GM10847 (cell line): ENCODE results near the gene TSPEAR.
"Not testable (repeated sequence)": the region's sequence is repeated elsewhere in the genome, so short reads cannot be mapped to it uniquely, and the experiment has no call there.

Source experiments
- POLR2A ChIP-seq: IDR thresholded peaks from 2 replicates; pipeline ENCODE4 v1.6.1; 2011; ENCODE audit not compliant: insufficient read length; ENCODE audit errors: extremely low read depth

The TSPEAR gene

GRCh38 chr21:44646366-44647221, 64.8 kb downstream of the TSPEAR start, which contains the start of gene KRTAP10-11:
Gene KRTAP10-11, plus strand, starts transcription at chr21:44646414. Its CDS starts 45 bp downstream, at chr21:44646459.
- not testable (repeated sequence) for TF ChIP-seq POLR2A

GRCh38 chr21:44644878-44645277, 66.5 kb downstream of the TSPEAR start:
- no peak for TF ChIP-seq POLR2A

- no peak for TF ChIP-seq POLR2A
Observed at GRCh38 chr21:44643741-44644310, 67.5 kb downstream of the TSPEAR start.

GRCh38 chr21:44640761-44641160, 70.6 kb downstream of the TSPEAR start:
- no peak for TF ChIP-seq POLR2A

GRCh38 chr21:44639331-44639655, 72.1 kb downstream of the TSPEAR start:
- TF ChIP-seq POLR2A = no peak

- TF ChIP-seq POLR2A = no peak
Observed at GRCh38 chr21:44637018-44637850, 74.1 kb downstream of the TSPEAR start, which contains the start of gene KRTAP10-10. Gene KRTAP10-10, plus strand, starts transcription at chr21:44637356. Its CDS starts 62 bp downstream, at chr21:44637418.

GRCh38 chr21:44636209-44637017, 75.0 kb downstream of the TSPEAR start:
- no peak for TF ChIP-seq POLR2A

- TF ChIP-seq POLR2A = no peak
Observed at GRCh38 chr21:44632067-44632466, 79.3 kb downstream of the TSPEAR start.

GRCh38 chr21:44630440-44630839, 80.9 kb downstream of the TSPEAR start:
- TF ChIP-seq POLR2A = no peak

- no peak for TF ChIP-seq POLR2A
Observed at GRCh38 chr21:44628707-44629391, 82.5 kb downstream of the TSPEAR start.

GRCh38 chr21:44626673-44627143, 84.7 kb downstream of the TSPEAR start, which contains the start of gene KRTAP10-9:
Gene KRTAP10-9, plus strand, starts transcription at chr21:44627093. Its CDS starts 79 bp downstream, at chr21:44627172.
- no peak for TF ChIP-seq POLR2A

GRCh38 chr21:44626262-44626661, 85.1 kb downstream of the TSPEAR start:
- TF ChIP-seq POLR2A = no peak

GRCh38 chr21:44625756-44626155, 85.6 kb downstream of the TSPEAR start:
- no peak for TF ChIP-seq POLR2A

- no peak for TF ChIP-seq POLR2A
Observed at GRCh38 chr21:44623575-44623974, 87.8 kb downstream of the TSPEAR start.
